Stimulated activated CD8-positive, alpha-beta memory T cell treated with anti-CD3 and anti-CD28 coated beads, Interleukin-4, amount 100 ng/mL, for 4 hours (primary cell): ENCODE measurements around the gene TRIM6.
A peak's percentile ranks its signal among the peaks of the same experiment; 100 is the strongest.
"Not testable (repeated sequence)": the region's sequence is repeated elsewhere in the genome, so short reads cannot be mapped to it uniquely, and the experiment has no call there.

Experiments used
- DNase-seq, 2 donors: peaks; one replicate each; pipeline ENCODE4 v3.0.0-alpha.2; 2020; ENCODE audit warnings: low read depth in 2 of 2, low spot score in 1 of 2

The TRIM6 gene, protein sequence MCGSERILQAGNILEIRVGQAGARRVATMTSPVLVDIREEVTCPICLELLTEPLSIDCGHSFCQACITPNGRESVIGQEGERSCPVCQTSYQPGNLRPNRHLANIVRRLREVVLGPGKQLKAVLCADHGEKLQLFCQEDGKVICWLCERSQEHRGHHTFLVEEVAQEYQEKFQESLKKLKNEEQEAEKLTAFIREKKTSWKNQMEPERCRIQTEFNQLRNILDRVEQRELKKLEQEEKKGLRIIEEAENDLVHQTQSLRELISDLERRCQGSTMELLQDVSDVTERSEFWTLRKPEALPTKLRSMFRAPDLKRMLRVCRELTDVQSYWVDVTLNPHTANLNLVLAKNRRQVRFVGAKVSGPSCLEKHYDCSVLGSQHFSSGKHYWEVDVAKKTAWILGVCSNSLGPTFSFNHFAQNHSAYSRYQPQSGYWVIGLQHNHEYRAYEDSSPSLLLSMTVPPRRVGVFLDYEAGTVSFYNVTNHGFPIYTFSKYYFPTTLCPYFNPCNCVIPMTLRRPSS

DNA sequence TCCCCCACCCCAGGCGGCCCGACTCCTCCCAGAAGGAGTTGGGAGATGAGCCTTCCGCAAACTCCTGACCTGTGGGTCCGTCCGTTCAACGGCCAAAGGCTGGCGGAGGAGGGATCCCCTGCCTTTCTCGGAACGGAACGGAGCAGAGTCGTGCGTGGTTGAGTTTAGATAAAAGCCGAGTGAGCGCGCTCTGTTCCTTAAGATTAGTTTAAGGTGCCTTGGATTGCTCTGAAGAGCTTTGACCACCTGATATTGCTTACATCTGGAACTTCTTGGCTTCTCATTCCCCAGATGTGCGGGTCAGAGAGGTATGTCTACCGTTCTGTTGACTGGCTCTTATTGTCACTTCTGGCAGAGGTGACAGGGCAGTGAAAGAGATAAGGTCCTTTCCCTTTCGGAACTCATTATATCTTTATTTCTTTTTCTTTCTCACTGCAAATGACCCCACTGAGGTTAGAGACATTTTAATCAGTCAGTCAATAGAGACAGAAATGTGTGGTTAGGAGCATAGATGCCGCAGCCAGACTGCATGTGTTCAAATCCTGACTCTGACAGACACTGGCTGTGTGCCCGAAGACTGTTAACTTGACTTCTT lies at the start of gene TRIM6:
Gene TRIM6 (plus strand): TSS at position 31 of the 595 bp plus-strand sequence. CDS start 261 bp downstream, at position 292.
- no peak for DNase-seq

DNA sequence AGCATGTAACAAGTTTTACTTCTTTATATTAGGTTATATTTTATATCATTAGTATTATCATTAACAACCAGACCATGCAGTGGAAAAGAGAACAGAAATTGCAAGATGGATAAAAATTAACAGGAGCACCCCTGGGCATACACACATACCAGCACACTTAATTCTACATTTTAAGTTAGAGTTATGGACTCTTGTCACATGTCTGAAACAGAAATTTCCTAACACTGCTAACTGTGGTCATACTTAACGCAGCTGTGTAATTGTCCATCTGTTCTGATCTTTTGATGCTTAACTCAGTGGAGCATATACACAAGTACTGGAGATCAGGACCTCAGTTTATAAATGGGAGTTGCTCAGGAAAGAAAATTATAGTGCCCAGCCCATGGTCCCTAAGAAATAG lies 48.5 kb upstream of the TRIM6 start:
- no peak for DNase-seq

DNA sequence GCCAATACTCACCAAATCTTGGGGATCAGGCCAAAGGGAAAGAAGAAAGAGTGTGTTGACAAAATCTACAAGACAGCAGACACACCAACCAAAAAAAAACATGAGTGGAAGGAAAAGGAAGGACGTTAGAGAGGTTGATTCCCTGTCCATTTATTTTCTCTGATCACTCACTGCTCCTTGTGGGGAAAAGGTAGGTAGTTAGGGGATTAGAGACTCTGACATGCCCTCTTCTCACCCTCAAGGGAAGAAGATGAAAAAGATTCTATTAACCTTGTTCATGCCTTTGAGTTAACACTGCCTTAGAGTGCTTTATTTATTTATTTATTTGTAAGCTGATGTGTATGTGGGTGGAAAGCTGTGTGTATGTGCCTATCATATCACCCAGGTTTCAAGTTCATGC lies 48.0 kb upstream of the TRIM6 start, which contains the start of gene OR52H1:
Gene OR52H1 (minus strand): TSS at position 101 of the 400 bp plus-strand sequence. CDS start 3,035 bp downstream, outside the sequence.
- no peak for DNase-seq

DNA sequence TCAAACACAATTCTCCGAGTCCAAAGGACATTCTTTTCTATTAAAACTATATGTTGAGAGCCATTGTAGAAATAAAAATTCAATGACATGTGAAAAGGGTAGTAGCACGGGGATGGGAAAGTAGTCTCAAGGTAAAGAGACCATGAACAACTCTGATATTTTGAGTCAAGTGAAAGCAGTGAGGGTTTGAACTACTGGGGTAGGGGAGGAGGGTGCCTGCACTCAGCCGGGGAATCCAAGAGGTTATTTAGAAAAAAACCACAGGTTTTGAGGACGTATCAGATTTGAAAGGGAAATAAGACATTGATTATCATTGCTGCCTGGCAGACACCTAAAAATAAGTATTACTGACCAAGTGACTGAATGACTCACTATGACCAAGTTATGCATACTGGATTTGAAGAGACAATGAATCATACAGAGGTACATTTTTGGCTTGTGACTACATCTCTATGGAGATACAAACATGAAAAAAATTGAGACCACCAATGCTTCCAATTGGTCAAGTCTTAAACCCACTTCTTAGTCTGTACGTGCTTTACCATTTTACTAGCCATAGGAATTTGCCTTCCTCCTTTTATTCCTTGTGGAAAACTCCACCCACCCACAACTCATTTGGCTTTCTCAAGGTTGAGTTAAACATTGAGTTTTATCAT lies 45.9 kb upstream of the TRIM6 start:
- no peak for DNase-seq

DNA sequence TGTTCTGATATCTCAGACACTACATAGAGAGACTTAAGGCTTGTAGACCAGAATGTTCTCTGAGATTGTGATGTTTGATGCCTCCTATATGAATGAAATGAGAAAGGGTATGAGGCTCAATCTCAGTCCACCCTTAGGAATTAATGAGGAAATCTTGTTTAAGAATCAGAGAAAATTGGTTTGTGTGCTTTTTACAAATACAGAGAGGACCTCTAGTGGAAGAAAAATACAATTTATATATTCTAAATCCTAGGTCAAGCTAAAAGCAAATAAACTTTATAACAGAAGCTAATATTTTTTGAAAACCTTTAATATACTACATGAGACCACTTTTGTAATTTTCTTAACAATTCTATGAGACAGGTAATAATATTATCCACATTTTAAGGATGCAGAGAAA lies 43.1 kb upstream of the TRIM6 start:
- no peak for DNase-seq

DNA sequence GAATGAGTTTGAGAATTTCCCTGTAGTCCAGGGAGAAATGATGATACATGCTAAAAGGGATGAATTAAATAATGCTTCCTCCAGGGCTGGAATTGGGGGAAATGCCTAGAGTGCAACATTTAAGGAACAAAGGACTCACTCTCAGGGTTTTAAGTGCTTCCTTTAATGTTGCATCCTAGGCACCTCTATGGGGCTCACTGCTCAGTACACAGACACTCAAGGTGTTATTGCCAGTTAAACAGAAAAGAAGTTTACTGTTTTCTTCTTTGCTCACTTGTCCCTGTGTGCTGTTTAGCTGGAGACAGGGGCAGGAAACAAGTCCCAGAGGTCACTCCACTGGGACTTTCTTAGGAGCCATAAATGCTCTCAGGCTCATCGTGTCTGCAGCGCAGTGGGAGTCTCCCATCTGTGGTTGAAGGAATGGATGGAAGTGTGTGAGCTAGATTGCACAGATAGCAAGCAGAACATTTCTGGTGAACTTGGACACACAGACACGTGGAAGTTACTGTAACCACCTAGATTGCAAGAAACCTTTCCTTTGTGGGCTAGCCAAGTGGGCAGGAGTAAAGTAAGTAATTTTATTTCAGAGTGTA lies 39.7 kb upstream of the TRIM6 start:
- DNase-seq = no peak

DNA sequence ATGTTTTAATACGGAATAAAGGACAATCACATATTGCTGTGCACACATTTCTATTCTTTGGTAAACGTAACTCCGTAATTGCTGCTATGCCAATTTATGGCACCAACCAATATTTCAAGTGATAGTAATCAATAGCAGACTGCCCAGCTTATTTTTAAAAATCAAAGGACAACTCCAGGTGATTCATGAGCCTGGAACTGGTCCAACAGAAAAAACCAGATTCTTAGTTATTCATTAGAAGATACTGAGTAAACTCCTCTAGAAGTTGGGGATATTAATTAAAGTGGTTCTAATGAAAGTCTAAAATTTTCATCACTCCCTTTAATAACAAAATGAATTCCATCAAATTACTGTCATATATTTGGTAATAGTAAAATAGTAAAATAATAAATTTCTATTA lies 38.7 kb upstream of the TRIM6 start:
- DNase-seq = no peak

DNA sequence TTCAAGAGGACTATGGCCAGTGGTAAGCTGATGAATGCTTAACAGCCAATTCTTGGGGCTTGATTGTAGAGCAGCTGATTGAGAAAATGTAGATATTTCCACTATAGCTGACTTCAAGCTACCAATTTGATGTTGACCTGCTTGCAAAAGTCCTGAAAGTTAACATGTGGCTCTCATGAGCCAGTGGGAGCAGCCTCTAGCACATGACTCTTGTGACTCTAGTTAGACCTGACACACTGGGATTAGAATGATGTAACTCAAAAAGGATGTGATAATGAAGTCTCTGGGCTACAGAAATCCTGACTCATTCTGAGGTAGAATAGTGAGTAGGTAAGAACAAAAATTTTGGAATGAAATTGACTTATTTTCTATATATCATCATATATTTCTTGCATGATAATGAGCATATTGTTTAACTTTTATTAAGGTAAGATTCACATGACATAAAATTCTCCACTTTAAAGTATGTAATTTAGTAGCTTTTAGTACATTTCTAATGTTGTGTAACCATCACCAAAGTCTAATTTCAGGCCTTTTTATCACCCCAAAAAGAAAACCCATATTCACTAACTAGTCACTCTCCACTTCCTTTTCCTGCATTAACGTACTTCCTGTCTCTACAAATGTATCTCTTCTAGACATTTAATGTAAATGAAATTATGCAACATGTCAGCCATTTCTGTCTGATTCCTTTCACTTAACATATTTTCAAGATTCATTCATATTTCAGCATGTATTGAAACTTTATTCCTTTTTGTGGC lies 32.0 kb upstream of the TRIM6 start:
- DNase-seq = no peak

DNA sequence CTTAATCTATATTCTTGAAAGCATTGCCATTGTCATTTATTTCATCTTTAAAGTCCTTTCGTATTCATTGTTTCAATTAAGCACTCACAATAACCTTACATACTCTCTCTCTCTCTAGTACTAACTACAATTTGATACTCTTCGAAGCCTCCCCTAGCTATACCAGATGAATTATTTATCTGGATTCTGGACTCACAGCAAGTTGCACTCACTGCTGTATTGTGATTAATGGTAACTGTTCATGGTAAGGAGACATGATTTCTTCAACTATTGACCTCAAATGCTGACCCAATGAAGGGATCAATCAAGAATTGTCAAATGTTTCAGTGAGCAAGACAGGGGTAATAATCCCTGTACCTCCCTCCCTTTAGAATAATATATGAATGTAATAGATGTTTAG lies 21.8 kb upstream of the TRIM6 start:
- no peak for DNase-seq

DNA sequence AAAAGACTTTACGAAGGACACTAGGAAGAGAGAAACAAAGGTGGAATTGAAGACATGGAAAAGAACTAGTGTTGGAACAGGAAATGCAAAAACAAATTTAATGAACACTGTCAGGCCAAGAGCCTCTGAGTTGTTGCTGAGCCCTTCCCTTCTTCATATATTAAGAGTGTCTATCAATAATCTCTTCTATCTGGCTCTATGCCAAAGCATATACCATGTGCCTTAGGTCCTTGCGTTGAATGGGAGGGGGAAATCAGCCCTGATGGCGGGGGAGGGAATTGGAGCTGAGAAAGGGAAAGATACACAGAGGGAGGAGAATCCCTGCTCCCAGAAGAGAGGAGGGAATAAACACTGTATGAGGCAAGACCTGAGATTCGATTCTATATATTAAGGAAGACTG lies 21.3 kb upstream of the TRIM6 start:
- DNase-seq = no peak

DNA sequence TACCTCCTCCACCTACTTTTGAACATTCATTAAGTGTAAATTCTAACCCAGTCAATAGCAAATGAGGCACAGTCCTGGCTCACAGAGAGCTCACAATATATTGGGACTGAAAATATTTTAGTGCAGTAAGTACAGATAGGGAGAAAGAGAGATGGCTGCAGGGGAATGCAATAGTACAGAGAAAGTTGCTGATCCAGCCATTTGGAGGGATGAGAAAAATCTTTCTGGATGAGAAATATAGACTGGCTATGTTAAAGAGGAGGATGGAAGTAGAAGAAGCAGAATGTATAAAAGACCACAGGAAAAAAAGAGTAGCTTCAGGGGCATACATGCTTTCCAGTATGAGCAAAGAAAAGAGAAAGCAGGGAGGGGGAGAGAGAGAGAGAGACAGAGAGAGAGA lies 19.3 kb upstream of the TRIM6 start:
- DNase-seq = no peak

DNA sequence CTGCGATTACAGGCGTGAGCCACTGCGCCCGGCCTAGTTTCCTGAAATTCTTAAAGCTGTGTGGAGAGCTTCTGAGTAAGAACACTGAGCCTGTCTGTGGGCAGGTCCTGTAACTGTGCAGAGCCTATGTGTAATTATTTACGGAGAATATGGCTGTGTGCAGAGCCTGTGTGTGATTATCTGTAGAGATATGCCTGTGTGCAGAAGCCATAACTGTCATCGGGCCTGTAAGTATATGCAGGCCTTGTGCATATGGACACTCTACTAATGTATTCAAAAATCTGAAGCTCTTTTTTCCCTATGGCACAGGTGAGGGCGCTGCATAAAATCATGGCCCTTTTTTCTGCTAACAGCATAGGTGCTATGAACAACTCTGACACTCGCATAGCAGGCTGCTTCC lies 15.9 kb upstream of the TRIM6 start, which contains the start of gene OR52B6:
Gene OR52B6 (plus strand): TSS at position 301 of the 400 bp plus-strand sequence. CDS start 0 bp downstream, at position 301.
- no peak for DNase-seq

DNA sequence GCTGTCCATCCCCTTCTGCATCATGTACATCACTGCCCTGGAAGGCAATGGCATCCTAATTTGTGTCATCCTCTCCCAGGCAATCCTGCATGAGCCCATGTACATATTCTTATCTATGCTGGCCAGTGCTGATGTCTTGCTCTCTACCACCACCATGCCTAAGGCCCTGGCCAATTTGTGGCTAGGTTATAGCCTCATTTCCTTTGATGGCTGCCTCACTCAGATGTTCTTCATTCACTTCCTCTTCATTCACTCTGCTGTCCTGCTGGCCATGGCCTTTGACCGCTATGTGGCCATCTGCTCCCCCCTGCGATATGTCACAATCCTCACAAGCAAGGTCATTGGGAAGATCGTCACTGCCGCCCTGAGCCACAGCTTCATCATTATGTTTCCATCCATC lies 15.4 kb upstream of the TRIM6 start:
- DNase-seq = no peak

DNA sequence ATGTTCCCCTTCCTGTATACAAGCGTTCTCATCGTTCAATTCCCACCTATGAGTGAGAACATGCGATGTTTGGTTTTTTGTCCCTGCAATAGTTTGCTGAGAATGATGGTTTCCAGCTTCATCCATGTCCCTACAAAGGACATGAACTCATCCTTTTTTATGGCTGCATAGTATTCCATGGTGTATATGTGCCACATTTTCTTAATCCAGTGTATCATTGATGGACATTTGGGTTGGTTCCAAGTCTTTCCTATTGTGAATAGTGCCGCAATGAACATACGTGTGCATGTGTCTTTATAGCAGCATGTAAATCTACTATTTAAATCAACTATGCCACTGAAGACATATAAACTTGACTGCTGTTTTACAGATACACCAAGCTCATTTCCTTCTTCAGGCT lies 12.0 kb upstream of the TRIM6 start:
- not testable (repeated sequence) for DNase-seq

DNA sequence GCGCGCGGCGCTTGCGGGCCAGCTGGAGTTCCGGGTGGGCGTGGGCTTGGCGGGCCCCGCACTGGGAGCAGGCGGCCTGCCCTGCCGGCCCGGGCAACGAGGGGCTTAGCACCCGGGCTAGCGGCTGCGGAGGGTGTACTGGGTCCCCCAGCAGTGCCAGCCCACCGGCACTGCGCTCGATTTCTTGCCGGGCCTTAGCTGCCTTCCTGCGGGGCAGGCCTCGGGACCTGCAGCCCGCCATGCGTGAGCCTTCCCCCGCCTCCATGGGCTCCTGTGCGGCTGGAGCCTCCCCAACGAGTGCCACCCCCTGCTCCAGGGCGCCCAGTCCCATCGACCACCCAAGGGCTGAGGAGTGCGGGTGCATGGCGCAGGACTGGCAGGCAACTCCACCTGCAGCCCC lies 6.5 kb upstream of the TRIM6 start:
- DNase-seq = not testable (repeated sequence)

DNA sequence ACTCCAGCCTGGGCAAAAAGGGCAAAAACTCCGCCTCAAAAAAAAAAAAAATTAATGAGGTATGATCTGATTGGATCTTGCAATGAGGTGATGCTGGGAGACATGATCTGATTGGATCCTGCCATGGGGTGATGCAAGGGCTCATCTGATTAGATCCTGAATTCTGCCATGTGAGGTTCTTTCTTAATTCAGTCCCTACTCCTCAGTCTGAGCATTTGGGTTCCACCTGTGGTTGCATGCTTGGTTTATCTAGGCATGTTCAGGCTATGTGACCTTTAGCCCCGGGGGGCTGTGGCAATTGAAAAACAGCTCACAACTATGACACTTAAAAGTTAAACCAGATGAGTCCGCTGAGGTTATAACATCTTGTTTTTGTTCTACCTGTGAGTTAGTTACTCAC lies 4.8 kb upstream of the TRIM6 start:
- DNase-seq = no peak

DNA sequence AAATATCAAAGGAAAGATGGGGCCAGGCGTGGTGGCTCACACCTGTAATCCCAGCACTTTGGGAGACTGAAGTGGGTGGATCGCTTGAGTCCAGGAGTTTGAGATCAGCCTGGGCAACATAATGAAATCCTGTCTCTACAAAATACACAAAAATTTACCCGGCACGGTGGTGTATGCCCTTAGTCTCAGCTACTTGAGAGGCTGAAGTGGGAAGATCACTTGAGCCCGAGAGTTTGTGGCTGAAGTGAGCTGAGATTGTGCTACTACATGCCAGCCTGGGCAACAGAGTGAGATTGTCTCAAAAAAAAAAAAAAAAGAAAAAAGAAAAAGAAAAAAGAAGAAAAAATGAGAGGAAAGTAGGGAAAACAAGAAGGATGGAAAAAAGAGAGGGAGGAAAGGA lies 3.8 kb upstream of the TRIM6 start:
- no peak for DNase-seq

DNA sequence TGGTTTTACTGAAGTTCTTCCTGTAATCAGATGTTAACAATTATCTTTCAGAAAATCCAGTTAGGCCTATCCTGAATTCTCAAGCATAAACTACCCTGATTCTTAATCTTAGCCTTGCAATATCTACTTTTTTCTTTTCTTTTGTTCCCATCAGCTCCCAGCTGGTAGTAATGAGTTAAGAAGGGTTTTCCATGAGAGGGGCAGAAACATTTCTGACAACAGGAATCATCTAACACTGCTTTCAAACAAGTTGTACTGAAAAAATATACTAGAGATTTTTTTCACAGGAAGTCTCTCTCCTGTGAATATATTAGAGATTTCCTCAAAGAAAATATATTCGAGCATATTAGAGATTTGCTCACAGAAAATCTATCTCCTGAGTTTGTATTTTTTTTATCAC lies 3.3 kb upstream of the TRIM6 start:
- no peak for DNase-seq

DNA sequence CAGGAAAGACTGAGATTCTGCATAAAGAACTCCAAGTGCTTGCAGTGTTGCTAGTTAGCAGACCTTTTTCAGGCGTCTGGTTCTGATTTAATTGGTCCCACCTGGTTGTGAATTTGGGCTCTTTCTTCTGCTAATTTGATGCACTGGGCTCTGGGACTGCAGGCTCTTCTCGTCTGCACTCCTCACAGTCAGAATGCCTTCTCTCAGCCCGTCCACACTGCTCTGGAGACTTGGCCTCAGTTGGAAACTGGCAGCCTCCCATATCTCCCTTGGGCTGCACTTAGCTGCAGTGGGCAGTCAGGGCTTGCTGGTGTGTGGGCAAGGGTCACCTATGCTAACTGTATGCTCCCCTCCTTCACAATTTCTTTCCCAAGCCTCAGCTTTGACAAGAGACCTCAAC lies 1.5 kb downstream of the TRIM6 start:
- no peak for DNase-seq

DNA sequence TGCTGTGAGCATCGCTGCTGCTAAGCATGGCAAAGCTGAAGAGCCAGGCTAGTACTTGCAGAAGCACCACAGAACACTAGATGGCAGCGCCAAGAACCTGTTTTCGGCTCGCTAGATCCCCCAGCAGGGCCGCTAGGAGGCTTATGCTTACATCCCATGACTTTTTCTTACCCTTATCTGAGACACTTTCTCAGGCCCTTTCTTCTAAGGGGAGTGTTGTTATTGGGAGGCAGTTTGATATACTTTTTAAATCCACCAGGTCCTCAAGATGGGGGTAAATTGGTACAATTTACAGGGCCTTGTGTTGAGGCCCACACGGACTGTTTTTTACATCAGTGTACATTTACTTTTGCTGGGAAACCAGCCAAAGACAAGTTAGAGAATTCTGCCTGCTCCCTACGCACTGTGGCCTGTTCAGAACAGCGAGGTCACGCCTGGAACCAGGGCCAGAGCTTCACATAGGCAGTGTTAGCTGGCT lies 4.0 kb downstream of the TRIM6 start:
- peak; percentile 5 to 33 for DNase-seq

DNA sequence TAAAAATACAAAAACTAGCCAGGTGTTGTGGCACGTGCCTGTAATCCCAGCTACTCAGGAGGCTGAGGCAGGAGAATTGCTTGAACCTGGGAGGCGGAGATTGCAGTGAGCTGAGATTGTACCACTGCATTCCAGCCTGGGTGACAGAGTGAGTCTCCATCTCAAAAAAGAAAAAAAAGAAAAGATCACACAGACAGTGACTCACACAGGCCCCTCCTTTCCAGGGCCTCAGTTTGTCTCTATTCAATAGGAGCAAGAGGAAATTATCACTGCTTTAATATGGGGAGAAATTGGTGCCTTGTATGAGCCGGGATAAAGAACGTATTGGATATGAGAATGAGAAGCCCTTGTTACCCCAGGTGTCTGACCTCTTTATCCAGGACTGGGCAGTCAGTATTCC lies 6.4 kb downstream of the TRIM6 start:
- not testable (repeated sequence) for DNase-seq
